BLaER1 (cell line): ENCODE data around the gene C16orf95.

Experiments
- H3K27ac ChIP-seq: shearing (Covaris generic); formaldehyde crosslinking; 2 replicates; pipeline ENCODE4 v1.8.1; 2022
- H3K27me3 ChIP-seq: shearing (Covaris generic); formaldehyde crosslinking; 2 replicates; pipeline ENCODE4 v1.8.1; 2022
- H3K36me3 ChIP-seq: shearing (Covaris generic); formaldehyde crosslinking; 2 replicates; pipeline ENCODE4 v1.8.1; 2022
- H3K4me1 ChIP-seq: shearing (Covaris generic); formaldehyde crosslinking; 2 replicates; pipeline ENCODE4 v1.8.1; 2022
- H3K4me2 ChIP-seq: shearing (Covaris generic); formaldehyde crosslinking; 2 replicates; pipeline ENCODE4 v1.8.1; 2022
- H3K4me3 ChIP-seq: shearing (Covaris generic); formaldehyde crosslinking; 2 replicates; pipeline ENCODE4 v1.8.1; 2022
- H3K9ac ChIP-seq: shearing (Covaris generic); formaldehyde crosslinking; 2 replicates; pipeline ENCODE4 v1.8.1; 2022
- H3K9me3 ChIP-seq: shearing (Covaris generic); formaldehyde crosslinking; 2 replicates; pipeline ENCODE4 v1.8.1; 2022
- H4K20me1 ChIP-seq: shearing (Covaris generic); formaldehyde crosslinking; 2 replicates; pipeline ENCODE4 v1.8.1; 2022
- Cebpa-rat ChIP-seq: shearing (Covaris generic); IDR thresholded peaks from 2 replicates; pipeline ENCODE4 v1.8.1; 2022

C16orf95 gene

DNA sequence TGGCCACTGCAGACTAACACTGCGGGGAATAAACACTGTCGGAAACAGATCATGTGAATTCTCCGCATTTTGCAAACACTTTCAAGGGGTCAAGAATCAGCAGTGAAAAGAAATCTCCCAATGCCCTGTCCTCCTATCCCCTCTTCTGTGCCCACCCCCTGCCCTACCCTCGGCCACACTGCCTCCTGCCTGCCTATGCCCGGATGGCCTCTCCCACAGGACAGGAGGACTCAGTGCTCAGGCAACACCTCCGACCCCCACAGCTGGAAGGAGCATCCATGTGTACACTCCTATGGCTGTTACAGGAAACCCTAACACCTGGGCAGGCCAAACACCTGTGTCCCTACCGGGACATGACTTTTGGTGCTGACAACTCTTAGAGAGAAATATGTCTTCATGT lies 41.9 kb upstream of the C16orf95 start:
- Histone ChIP-seq H3K4me2 (no peak overlapping the region), H3K4me1 (peaks cover 17% of the 10 kb centered on the region), H3K36me3 (peaks cover 91% of the 10 kb centered on the region), H3K9ac (no peak overlapping the region), H3K27me3 (no peaks in the 10 kb centered on the region), H3K27ac (no peak overlapping the region), H4K20me1 (peaks cover 100% of the 10 kb centered on the region), H3K9me3 (no peaks in the 10 kb centered on the region), H3K4me3 (no peak overlapping the region)
- no peak for TF ChIP-seq Cebpa-rat

GRCh38 chr16:87358696-87359095 lies 41.5 kb upstream of the C16orf95 start:
- no peaks in the 10 kb centered on the region for H3K9me3 ChIP-seq
- peaks cover 96% of the 10 kb centered on the region for H3K36me3 ChIP-seq
- no peak overlapping the region for H3K27ac ChIP-seq
- H3K4me1 ChIP-seq, result peaks cover 13% of the 10 kb centered on the region
- no peak overlapping the region for H3K9ac ChIP-seq
- no peak for TF ChIP-seq Cebpa-rat
- H4K20me1 ChIP-seq, result peaks cover 100% of the 10 kb centered on the region
- no peak overlapping the region for H3K4me3 ChIP-seq
- H3K4me2 ChIP-seq, result no peak overlapping the region
- H3K27me3 ChIP-seq, result no peaks in the 10 kb centered on the region

GRCh38 chr16:87358250-87358649 lies 41.1 kb upstream of the C16orf95 start:
- H3K9me3 ChIP-seq, result no peaks in the 10 kb centered on the region
- H3K4me2 ChIP-seq, result no peak overlapping the region
- H3K4me1 ChIP-seq, result peaks cover 9% of the 10 kb centered on the region
- H3K36me3 ChIP-seq, result peaks cover 98% of the 10 kb centered on the region
- H3K27me3 ChIP-seq, result no peaks in the 10 kb centered on the region
- TF ChIP-seq Cebpa-rat, result no peak
- H4K20me1 ChIP-seq, result peaks cover 100% of the 10 kb centered on the region
- no peak overlapping the region for H3K4me3 ChIP-seq
- H3K27ac ChIP-seq, result no peak overlapping the region
- H3K9ac ChIP-seq, result no peak overlapping the region

DNA sequence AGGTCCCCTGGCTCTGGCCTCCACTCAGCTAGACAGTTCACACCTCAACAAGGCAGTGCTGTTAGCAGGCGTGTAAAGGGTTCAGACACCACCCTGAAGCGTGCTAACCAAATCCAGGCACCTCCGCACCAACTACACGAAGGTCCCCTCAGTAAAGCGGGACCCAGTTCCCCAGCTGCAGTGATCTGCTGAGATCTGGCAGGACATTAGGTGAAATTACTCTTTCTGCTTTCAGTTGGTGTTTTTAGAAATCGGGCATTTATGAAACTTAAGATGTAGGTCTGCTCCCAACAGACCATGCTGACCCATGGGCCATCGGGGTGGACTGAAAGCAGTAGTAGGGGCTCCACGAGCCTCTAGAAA lies 39.3 kb upstream of the C16orf95 start:
- Histone ChIP-seq H3K27ac (no peak overlapping the region), H4K20me1 (peaks cover 100% of the 10 kb centered on the region), H3K27me3 (no peaks in the 10 kb centered on the region), H3K9me3 (no peaks in the 10 kb centered on the region), H3K4me3 (no peak overlapping the region), H3K4me2 (no peak overlapping the region), H3K36me3 (peaks cover 96% of the 10 kb centered on the region), H3K4me1 (no peaks in the 10 kb centered on the region), H3K9ac (no peak overlapping the region)
- TF ChIP-seq Cebpa-rat, result no peak

DNA sequence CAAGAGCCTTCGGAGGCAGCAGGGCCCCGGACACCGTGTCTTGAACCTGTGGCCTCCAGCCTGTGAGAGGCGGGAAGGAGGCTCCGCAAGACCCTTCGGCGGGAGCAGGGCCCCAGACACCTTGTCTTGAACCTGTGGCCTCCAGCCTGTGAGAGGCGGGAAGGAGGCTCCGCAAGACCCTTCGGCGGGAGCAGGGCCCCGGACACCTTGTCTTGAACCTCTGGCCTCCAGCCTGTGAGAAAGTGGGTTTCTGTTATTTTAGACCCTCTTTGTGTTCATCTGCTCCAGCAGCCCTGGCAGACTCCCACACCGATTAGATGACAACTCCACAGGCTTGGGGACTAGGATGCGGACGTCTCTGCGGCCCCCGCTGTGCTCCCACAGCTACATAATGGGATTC lies 36.4 kb upstream of the C16orf95 start:
- no peak for TF ChIP-seq Cebpa-rat
- H4K20me1 ChIP-seq, result peaks cover 100% of the 10 kb centered on the region

GRCh38 chr16:87352818-87353217 lies 35.6 kb upstream of the C16orf95 start:
- TF ChIP-seq Cebpa-rat, result no peak
- Histone ChIP-seq H3K36me3 (peaks cover 95% of the 10 kb centered on the region), H3K27ac (no peak overlapping the region), H3K9me3 (no peaks in the 10 kb centered on the region), H3K9ac (no peak overlapping the region), H3K4me3 (no peak overlapping the region), H4K20me1 (peaks cover 100% of the 10 kb centered on the region), H3K27me3 (no peaks in the 10 kb centered on the region), H3K4me1 (0 out of 2 replicates have a peak, but pooled peaks cover 6% of the 10 kb centered on the region), H3K4me2 (no peak overlapping the region)

More for the DNA sequence above, 36.4 kb upstream of the C16orf95 start:
- H3K4me2 ChIP-seq, result no peak overlapping the region
- no peak overlapping the region for H3K9ac ChIP-seq
- no peak overlapping the region for H3K27ac ChIP-seq
- H3K36me3 ChIP-seq, result peaks cover 95% of the 10 kb centered on the region
- H3K4me3 ChIP-seq, result no peak overlapping the region
- H3K9me3 ChIP-seq, result no peaks in the 10 kb centered on the region
- 0 out of 2 replicates have a peak, but pooled peaks cover 6% of the 10 kb centered on the region for H3K4me1 ChIP-seq
- no peaks in the 10 kb centered on the region for H3K27me3 ChIP-seq

DNA sequence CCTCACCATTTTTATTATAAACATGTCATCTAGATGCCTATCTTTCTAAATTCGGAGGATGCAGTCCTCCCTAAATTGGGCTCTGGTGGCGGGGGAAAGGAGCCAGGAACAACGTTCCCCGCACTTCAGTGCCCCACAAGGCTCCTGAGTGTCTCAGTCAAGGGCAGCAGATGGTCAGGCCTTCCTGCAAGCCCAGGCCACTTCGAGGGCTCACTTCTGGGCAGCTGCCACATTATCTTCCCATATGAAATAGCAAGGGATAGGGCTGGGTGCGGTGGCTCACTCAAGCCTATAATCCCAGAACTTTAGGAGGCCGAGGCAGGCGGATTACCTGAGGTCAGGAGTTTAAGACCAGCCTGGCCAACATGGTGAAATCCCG lies 34.1 kb upstream of the C16orf95 start:
- peaks cover 95% of the 10 kb centered on the region for H3K36me3 ChIP-seq
- no peak overlapping the region for H3K27ac ChIP-seq
- 0 out of 2 replicates have a peak, but pooled peaks cover 6% of the 10 kb centered on the region for H3K4me1 ChIP-seq
- no peak overlapping the region for H3K9ac ChIP-seq
- TF ChIP-seq Cebpa-rat, result no peak
- H3K9me3 ChIP-seq, result no peaks in the 10 kb centered on the region
- H4K20me1 ChIP-seq, result peaks cover 100% of the 10 kb centered on the region
- H3K27me3 ChIP-seq, result no peaks in the 10 kb centered on the region
- no peak overlapping the region for H3K4me3 ChIP-seq
- H3K4me2 ChIP-seq, result no peak overlapping the region

DNA sequence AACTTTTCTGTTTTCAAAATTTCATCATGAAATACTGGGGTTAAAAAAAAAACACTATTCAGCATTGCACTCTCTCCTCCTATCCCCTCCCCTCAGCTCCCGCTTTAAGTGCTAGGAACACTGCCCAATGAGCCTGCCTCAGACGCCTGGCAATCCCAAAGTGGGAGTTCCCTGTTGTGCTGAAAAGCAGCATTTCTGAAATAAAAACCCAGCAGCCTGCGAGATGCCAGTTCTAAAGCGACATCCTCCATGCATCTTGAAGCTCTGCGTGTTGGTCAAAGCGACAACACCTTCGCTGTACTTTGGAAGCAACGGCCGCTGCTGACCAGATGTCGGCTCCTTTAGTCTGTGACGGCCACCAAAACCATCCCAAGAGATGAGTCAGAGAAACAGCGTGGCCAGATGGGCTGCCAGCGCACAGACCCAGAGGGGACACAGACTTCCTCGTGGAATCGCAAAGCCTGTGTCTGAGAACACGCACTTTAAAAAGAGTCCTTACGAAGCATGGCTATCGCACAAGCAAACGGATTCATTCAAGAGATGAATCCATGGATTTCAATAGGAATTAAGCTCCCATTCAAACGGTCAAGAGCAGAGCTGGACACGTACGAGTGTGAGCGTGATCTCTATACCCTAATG lies 33.6 kb upstream of the C16orf95 start:
- Histone ChIP-seq H3K9ac (no peak overlapping the region), H4K20me1 (peaks cover 100% of the 10 kb centered on the region), H3K27ac (no peak overlapping the region), H3K36me3 (peaks cover 95% of the 10 kb centered on the region), H3K4me2 (no peak overlapping the region), H3K4me1 (0 out of 2 replicates have a peak, but pooled peaks cover 6% of the 10 kb centered on the region), H3K9me3 (no peaks in the 10 kb centered on the region), H3K27me3 (no peaks in the 10 kb centered on the region), H3K4me3 (no peak overlapping the region)
- no peak for TF ChIP-seq Cebpa-rat

DNA sequence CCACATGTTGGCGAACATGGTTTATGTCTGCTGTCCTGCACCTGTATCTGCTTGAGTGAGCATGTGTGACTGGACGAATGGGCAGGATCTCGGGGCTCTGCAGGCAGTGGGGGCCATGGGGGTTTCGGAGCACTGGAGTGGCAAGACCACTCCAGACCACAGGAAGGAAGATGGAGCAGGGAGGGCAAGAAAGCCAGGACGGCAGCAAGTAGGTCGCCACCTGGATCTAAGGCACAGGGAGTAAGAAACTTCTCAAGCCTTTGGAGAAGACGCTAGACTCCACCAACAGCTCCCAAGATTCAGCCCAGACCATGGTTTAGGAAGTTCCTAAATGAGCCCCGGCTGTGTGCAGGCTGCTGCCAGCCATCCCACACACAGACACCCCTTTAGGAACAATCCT lies 32.8 kb upstream of the C16orf95 start:
- peaks cover 97% of the 10 kb centered on the region for H4K20me1 ChIP-seq

DNA sequence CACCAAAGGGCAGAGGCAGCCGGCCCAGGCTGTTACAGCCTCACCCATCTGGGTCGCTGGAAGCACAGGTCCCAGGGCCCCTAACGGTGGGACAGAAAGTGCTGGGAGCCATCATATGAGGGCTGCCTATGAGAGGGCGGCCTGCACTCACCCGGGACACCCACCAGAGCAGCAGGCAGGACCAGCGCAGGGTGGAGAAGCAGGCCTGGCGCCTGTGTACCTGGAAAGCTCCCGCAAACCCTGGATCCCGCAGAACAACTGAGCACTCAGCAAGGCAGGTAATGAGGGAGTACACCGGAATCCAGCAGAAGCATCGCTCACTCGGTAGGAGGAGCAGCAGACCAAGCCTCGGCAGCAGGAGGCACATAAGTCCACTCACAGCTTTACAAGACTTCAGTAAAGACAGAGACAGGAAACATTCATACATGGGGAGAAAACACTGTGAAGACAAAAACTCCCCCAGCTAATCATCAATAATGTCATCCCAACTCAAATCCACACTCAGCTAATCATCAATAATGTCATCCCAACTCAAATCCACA lies 31.5 kb upstream of the C16orf95 start:
- no peak overlapping the region for H3K4me3 ChIP-seq
- H3K27ac ChIP-seq, result no peak overlapping the region
- H3K4me1 ChIP-seq, result 0 out of 2 replicates have a peak, but pooled peaks cover 6% of the 10 kb centered on the region
- H3K36me3 ChIP-seq, result peaks cover 88% of the 10 kb centered on the region
- peaks cover 97% of the 10 kb centered on the region for H4K20me1 ChIP-seq
- no peaks in the 10 kb centered on the region for H3K9me3 ChIP-seq
- no peak overlapping the region for H3K9ac ChIP-seq
- TF ChIP-seq Cebpa-rat, result no peak
- H3K4me2 ChIP-seq, result no peak overlapping the region
- H3K27me3 ChIP-seq, result no peaks in the 10 kb centered on the region

More for the DNA sequence above, 32.8 kb upstream of the C16orf95 start:
- no peak overlapping the region for H3K4me3 ChIP-seq
- no peaks in the 10 kb centered on the region for H3K27me3 ChIP-seq
- H3K9ac ChIP-seq, result no peak overlapping the region
- H3K9me3 ChIP-seq, result no peaks in the 10 kb centered on the region
- 0 out of 2 replicates have a peak, but pooled peaks cover 6% of the 10 kb centered on the region for H3K4me1 ChIP-seq
- H3K36me3 ChIP-seq, result peaks cover 93% of the 10 kb centered on the region
- no peak overlapping the region for H3K4me2 ChIP-seq
- no peak for TF ChIP-seq Cebpa-rat
- no peak overlapping the region for H3K27ac ChIP-seq
